HepG2 (cell line): ENCODE measurements around the gene COLEC12. TPM values are rescaled to one million over a fixed set of nuclear protein-coding genes. Genes with fewer than 3 reads are reported as not detected.
A peak's percentile ranks its signal among the peaks of the same experiment; 100 is the strongest.

Experiments used
- DPF2 ChIP-seq: sonication (generic); formaldehyde crosslinking; IDR thresholded peaks from 2 replicates; pipeline ENCODE4 v1.4.0; 2020; ENCODE audit warnings: mild to moderate bottlenecking, low read depth, missing genetic modification reagents, borderline replicate concordance
- EZH2 ChIP-seq: conservative IDR thresholded peaks from 2 replicates; pipeline ENCODE4 v1.6.1; 2012; ENCODE audit warnings: mild to moderate bottlenecking, low read depth, low read length, moderate library complexity
- HOXA3 ChIP-seq: sonication (generic); formaldehyde crosslinking; IDR thresholded peaks from 2 replicates; pipeline ENCODE4 v1.5.0; 2020; ENCODE audit warnings: missing genetic modification reagents
- PATZ1 ChIP-seq: sonication (generic); formaldehyde crosslinking; IDR thresholded peaks from 2 replicates; pipeline ENCODE4 v1.4.0; 2020; ENCODE audit warnings: missing genetic modification reagents
- POLR2A ChIP-seq, 2 experiments: IDR thresholded peaks; 2 replicates each; pipeline ENCODE4 v1.6.1; 2011; ENCODE audit warnings: low read depth in 2 of 2, low read length in 2 of 2, mild to moderate bottlenecking in 1 of 2, moderate library complexity in 1 of 2; ENCODE audit not compliant: insufficient read depth in 1 of 2
- RBFOX2 ChIP-seq: fragments of 200-400 bp; formaldehyde crosslinking; IDR thresholded peaks from 2 replicates; pipeline ENCODE4 v1.6.1; 2017; ENCODE audit warnings: low read depth, mild to moderate bottlenecking, low read length
- RNF2 ChIP-seq: fragments of 450-650 bp; conservative IDR thresholded peaks from 2 replicates; pipeline ENCODE4 v1.6.1; 2016; ENCODE audit warnings: low read depth
- TCF7 ChIP-seq: sonication (generic); IDR thresholded peaks from 2 replicates; pipeline ENCODE4 v1.6.1; 2016; ENCODE audit warnings: antibody characterized with exemption, low read depth
- ZBTB40 ChIP-seq, 2 experiments: fragments of 450-650 bp in 1 of 2; sonication (generic) in 1 of 2; formaldehyde crosslinking in 1 of 2; IDR thresholded peaks; 2 replicates each; pipeline versions ENCODE4 v1.6.1 to v1.8.0; 2016 to 2022; ENCODE audit warnings: antibody characterized with exemption in 1 of 2, mild to moderate bottlenecking in 1 of 2, missing genetic modification reagents in 1 of 2
- ZFP41 ChIP-seq: sonication (generic); formaldehyde crosslinking; IDR thresholded peaks from 2 replicates; pipeline ENCODE4 v1.4.0; 2020; ENCODE audit warnings: mild to moderate bottlenecking, missing genetic modification reagents, borderline replicate concordance
- ZFX ChIP-seq: sonication (generic); formaldehyde crosslinking; IDR thresholded peaks from 2 replicates; pipeline ENCODE4 v1.4.0; 2020; ENCODE audit warnings: mild to moderate bottlenecking, low read depth, missing genetic modification reagents, moderate library complexity
- ZNF430 ChIP-seq: sonication (generic); formaldehyde crosslinking; IDR thresholded peaks from 2 replicates; pipeline ENCODE4 v1.9.0; 2021; ENCODE audit warnings: mild to moderate bottlenecking, missing genetic modification reagents
- ZNF501 ChIP-seq: sonication (generic); formaldehyde crosslinking; IDR thresholded peaks from 2 replicates; pipeline ENCODE4 v1.5.1; 2020; ENCODE audit warnings: mild to moderate bottlenecking, moderate library complexity, missing genetic modification reagents
- ZNF558 ChIP-seq: sonication (generic); formaldehyde crosslinking; IDR thresholded peaks from 2 replicates; pipeline ENCODE4 v1.9.0; 2022; ENCODE audit warnings: mild to moderate bottlenecking, missing genetic modification reagents, borderline replicate concordance
- polyA plus RNA-seq, 8 experiments: library from polyadenylated mRNA; depleted of rRNA in 3 of 8; stranded (reverse) in 7 of 8; unstranded in 1 of 8; fragments of >200 nt; fragmentation: Illumina TruSeq in 4 of 8; extraction: Trizol in 4 of 8; gene quantifications; 2 replicates each; pipeline versions ENCODE4 v1.2.1 to v1.2.3, GENCODE V29; 2011 to 2016; ENCODE audit warnings: low read depth in 4 of 8, missing spikeins in 1 of 8, mixed read lengths in 1 of 8; ENCODE audit not compliant: insufficient read depth in 1 of 8
- total RNA-seq, 5 experiments: library from RNA; depleted of rRNA; stranded (reverse); fragments of >200 nt; fragmentation: Illumina TruSeq; extraction: Trizol; gene quantifications; 2 replicates each; pipeline ENCODE4 v1.2.3, GENCODE V29; 2016; ENCODE audit warnings: low read depth in 1 of 5

The COLEC12 gene
- total and polyA plus RNA-seq, 2 of the 13 experiments (the other 11 are each of a cell fraction or from before 2014, with no cell fraction given) = 0.02 to 0.11 TPM

GRCh38 chr18:362311-363290, 137.9 kb downstream of the COLEC12 start (continued):
- 0 out of 2 replicates have a peak, but pooled peaks have one; percentile 9 for TF ChIP-seq ZNF558 (CRISPR knock-in tag)
- no peak for TF ChIP-seq HOXA3 (CRISPR knock-in tag)
- 0 out of 2 replicates have a peak, but pooled peaks have one; percentile 16 for TF ChIP-seq ZNF501 (CRISPR knock-in tag)
- peak; percentile 7; the same call in 1 of the 2 replicates for TF ChIP-seq PATZ1 (CRISPR knock-in tag)
- peak; percentile 79 for TF ChIP-seq ZFX (CRISPR knock-in tag)
- TF ChIP-seq TCF7 = peak; percentile 73
- peak; percentile 41 to 57; a peak in 3 of 4 replicates for TF ChIP-seq POLR2A (IDR thresholded peaks at IDR 0.05; ENCODE audit: insufficient read depth in 1 of 2, low read depth in 2 of 2, low read length in 2 of 2)
- no peak for TF ChIP-seq RNF2
- 0 out of 2 replicates have a peak, but pooled peaks have one; percentile 23 for TF ChIP-seq RBFOX2
- 0 out of 2 replicates have a peak, but pooled peaks have one; percentile 58 for TF ChIP-seq DPF2 (CRISPR knock-in tag)
- TF ChIP-seq ZBTB40 (IDR thresholded peaks at IDR 0.05) = no peak
- TF ChIP-seq ZBTB40 (CRISPR knock-in tag; IDR thresholded peaks at IDR 0.05) = peak; percentile 52; the same call in 1 of the 2 replicates
- TF ChIP-seq EZH2 = no peak
- peak; percentile 30; the same call in 1 of the 2 replicates for TF ChIP-seq ZNF430 (CRISPR knock-in tag)
- TF ChIP-seq ZFP41 (CRISPR knock-in tag) = no peak
